HG03064 (cell line): ENCODE measurements around the gene ERO1A.
A peak's percentile ranks its signal among the peaks of the same experiment; 100 is the strongest.
"Not testable (repeated sequence)": the region's sequence is repeated elsewhere in the genome, so short reads cannot be mapped to it uniquely, and the experiment has no call there.

ENCODE experiments used
- ATAC-seq: cut with Tn5 transposase; IDR thresholded peaks from one replicate; pipeline ENCODE4 v1.9.1; 2021; ENCODE audit warnings: low read depth; ENCODE audit not compliant: unreplicated experiment

Gene ERO1A

DNA sequence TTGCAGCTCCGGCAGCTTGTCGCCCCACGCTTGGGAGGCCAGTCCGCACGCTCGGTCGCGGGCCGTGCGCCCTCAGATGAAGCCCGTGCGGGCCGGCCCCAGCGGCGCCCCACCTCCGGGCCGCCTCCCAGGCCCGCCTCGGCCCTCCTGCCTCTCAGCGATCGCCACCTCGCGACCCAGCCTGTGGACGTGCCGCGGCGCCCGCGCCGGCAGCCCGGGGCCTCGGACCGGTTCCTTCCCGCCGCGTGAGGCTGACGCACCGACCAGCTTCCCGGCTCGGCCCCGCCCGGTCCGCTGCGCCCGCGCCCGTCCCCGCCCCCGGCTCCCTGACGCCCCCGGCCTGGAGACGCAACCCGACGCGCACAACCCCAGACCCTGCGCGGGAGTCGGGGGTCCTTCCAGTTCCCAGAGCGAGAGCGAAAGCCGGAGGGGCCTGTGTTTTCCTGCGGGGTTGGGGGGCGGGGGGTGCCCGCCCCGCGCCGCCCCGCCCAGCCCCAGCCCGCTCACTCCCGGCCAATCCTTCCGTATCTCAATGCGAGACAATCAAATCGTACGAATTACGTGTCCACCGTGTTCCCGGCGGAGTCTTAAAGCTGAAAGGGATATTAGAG lies at the start of gene ERO1A:
Gene ERO1A (minus strand): TSS at position 78 of the 611 bp plus-strand sequence. CDS start 77 bp downstream, at position 1.
- peak; percentile 74 for ATAC-seq

GRCh38 chr14:52741865-52742264 lies 46.5 kb upstream of the ERO1A start:
- ATAC-seq = no peak

DNA sequence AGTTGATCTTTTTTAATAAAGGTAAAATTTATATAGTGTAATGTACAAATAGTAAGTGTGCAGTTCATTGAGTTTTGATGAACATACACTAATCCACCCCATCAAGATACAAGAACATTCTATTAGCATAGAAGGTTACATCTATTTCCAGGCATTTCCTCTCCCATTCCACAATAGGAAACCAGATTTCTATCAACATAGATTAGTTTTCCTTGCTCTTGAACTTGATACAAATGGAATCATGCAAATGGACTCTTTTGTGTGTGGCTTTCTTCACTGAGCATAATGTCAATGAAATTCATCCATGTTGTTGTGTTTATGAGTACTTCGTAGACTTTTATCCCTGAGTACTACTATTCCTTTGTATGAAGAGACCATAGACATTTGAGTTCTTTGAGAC lies 45.4 kb upstream of the ERO1A start:
- ATAC-seq = no peak

DNA sequence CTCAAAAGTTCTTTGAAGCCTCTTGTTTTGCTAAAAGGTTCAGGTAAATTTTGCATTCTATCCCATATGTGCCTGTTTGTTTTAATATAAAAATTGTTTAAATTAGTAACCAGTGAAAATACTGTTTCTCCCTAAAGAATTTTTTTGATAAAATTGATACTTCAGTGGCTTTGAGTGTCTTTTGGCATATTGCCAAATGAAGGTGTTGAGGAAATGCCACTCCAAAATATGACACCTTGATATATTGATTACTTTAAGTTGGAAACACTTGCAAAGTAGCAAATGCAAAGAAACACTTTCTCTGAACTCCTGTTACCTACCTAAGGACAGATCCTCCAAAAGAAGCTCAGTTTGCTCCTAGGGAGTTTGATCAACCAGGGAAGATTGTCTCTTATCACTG lies 43.1 kb upstream of the ERO1A start:
- no peak for ATAC-seq

- no peak for ATAC-seq
These were observed 40.6 kb upstream of the ERO1A start for GRCh38 chr14:52735921-52736489.

DNA sequence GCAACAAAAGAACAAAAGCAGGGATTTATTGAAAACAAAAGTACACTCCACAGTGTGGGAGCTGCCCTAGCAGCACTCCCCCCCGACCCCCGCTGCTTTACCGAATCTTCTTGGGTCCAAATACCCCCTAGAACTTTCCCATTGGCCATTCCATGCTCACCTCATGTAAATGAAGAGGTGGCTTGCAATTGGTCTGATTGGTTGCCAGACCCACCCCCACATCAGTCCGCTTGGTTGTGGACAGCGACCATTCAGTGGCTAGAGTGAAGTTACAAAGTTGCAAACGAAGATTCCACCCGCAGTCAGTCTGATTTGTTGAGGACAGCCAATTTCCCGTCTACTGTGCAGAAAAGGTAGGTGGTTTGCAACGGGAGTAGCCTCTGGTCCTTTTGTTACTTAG lies 38.5 kb upstream of the ERO1A start:
- ATAC-seq = no peak

DNA sequence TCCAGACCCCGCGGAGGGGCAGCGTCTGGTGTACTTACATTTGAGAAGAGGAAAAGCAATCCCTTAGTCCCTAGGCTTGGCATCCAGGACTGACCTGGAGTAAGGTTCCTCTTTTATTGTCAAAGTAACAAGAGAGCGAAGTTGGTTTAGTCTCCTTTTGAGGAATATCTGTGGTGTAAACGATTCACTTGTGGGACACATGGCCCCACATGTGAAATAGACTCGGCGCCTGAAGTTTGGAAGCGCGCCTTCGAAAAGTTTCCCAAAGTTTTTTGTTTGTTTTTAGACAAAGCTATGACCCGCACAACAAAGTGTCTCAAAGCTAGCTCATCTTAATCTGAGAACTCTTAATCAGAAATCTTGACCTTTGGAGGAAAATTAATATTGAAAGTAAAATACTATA lies 35.4 kb upstream of the ERO1A start:
- no peak for ATAC-seq

DNA sequence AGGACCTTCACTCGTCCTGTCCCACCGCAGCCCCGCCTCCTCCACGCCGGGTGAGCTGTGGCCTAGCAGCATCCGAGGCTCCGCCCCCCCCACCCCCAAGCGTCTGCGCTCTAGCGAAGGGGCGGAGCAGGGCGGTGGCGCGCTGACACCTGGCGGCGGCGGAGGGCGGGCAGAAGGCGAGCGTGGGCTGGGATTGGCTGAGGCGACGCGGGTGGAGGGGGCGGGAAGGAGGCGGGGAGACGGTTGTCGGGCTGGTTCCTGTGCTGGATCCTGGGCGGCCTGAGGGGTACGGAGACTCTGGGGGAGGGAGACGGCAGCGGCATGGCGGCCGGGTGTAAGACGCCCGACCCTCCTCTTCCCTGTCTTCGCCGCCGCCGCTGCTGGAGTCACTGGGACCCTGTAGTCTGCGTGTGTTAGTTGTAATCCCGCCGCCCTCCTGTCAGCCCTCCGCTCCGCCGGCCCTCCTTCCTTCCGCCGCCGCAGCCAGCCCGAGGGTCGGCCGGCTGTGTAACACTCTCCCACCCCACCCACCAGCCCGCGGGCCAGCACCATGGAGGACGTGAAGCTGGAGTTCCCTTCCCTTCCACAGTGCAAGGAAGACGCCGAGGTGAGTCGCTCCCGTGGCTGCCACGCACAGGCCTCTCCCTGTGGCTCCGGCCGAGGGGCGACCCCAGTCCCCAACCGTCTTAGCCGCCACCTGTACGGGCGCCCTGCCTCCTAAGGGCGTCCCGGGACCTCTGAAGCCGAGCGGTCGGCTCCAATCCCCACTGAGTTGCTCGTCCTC lies 34.8 kb upstream of the ERO1A start, which contains the start of gene STYX:
Gene STYX (plus strand): TSS at position 242 of the 784 bp plus-strand sequence. CDS start 309 bp downstream, at position 551.
- ATAC-seq = peak; percentile 91

GRCh38 chr14:52729585-52729924 lies 34.2 kb upstream of the ERO1A start:
- no peak for ATAC-seq

GRCh38 chr14:52729035-52729434 lies 33.7 kb upstream of the ERO1A start:
- ATAC-seq = not testable (repeated sequence)

DNA sequence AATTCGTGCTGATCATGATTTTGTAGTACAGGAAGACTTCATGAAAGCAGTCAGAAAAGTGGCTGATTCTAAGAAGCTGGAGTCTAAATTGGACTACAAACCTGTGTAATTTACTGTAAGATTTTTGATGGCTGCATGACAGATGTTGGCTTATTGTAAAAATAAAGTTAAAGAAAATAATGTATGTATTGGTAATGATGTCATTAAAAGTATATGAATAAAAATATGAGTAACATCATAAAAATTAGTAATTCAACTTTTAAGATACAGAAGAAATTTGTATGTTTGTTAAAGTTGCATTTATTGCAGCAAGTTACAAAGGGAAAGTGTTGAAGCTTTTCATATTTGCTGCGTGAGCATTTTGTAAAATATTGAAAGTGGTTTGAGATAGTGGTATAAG lies 32.2 kb upstream of the ERO1A start:
- not testable (repeated sequence) for ATAC-seq

DNA sequence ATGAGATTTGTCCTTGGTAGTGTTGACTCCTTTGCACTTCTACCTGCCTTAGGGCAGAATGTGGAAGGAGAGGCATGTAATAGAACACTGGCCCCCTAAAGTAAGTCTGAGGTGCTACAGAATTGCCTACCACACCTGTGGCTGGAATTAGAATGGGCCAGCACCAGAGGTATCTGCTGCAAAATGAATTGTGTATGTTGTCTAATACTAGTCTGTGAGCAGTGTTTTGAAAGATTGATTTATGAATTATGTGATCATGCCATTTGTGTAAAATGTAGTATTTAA lies 28.9 kb upstream of the ERO1A start:
- ATAC-seq = no peak

DNA sequence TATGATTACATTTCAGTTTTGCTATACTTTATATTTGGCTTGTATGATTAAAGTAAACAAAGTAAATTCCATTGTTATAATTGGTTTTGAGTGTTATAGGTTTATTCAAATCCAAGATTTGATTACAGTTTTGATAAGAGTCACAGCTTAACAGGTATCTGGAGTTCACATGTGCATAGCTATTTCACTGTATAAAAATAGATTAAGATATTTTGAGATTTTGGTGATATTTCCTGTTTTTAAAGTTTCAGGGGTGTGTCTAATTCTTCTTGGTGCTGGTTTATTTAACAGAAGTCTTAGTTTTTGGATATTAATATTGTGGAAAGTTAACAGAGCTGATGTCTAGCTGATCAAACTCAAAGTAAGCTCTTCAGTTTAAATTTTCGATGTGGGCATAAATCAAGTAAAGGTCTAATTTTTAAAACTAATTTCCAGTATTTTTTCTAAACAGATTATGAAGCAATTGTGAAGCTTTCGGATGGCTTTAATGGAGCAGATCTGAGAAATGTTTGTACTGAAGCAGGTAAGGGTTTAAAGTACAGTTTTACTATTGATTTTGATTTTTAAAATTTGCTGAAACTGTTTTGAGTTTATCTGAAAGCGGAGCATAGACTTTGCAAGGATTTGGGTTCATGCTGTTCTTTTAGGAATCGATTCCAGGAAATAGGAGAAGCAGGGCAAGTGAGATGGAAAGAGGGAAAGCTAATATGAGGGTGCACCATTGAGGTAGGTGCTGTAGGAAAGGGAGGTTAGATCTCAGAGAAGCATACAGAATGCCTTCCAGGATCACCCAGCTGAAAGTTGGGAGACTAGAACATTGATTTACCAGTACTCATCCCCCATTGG lies 28.4 kb upstream of the ERO1A start:
- ATAC-seq = no peak

DNA sequence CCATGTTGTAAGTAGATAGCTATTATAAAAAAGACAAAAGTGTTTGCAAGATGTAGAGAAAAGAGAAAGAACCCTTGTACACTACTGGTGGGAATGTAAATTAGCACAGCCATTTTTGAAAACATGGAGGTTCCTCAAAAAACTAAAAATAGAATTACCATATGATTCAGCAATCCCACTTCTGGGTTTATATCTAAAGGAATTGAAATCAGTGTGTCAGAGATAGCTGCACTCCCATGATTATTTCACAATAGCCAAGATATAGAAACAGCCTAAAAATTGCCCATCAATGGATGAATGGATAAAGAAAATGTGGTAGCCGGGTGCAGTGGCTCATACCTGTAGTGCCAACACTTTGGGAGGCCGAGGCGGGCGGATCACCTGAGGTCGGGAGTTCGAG lies 20.8 kb upstream of the ERO1A start:
- no peak for ATAC-seq

- no peak for ATAC-seq
These were observed 16.3 kb upstream of the ERO1A start for GRCh38 chr14:52711666-52712065.

GRCh38 chr14:52706724-52707706 lies 11.7 kb upstream of the ERO1A start, which contains the start of gene PSMC6:
Gene PSMC6 (plus strand): TSS chr14:52707200. CDS start chr14:52707220, 20 bp downstream.
- ATAC-seq = peak; percentile 95

GRCh38 chr14:52706286-52706685 lies 10.9 kb upstream of the ERO1A start:
- ATAC-seq = no peak

DNA sequence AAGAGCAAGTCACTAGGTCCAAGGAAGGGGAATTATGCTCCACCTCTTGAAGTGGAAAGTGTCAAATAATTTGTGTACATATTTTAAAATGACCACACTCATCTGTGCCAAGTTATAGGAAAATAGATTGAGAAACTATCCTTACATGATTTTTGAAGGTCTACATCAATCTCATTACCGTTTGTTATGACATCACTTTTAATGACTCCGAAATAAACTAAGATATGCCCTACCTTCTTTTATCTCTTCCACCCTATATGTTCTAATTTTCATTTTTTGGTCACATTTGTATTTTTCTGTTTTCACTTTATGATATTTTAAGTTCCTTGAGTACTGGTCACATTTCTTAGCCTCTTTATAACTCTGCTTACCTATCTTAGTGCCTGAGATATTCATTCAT lies 8.3 kb upstream of the ERO1A start:
- ATAC-seq = no peak

- no peak for ATAC-seq
These were observed 7.9 kb upstream of the ERO1A start for GRCh38 chr14:52703225-52703624.

GRCh38 chr14:52701223-52701622 lies 5.9 kb upstream of the ERO1A start:
- ATAC-seq = no peak
